Astrocyte (in vitro differentiated cells and primary cell): Measurements from ENCODE around the gene EIF4EBP2. TPM values are rescaled to one million over a fixed set of nuclear protein-coding genes. Genes with fewer than 3 reads are reported as not detected.

ENCODE experiments used
- DNase-seq: peaks from one replicate; pipeline ENCODE4 v3.0.0-alpha.2; 2010; ENCODE audit warnings: low read depth
- FAIRE-seq: peaks from 2 replicates; lab custom pipeline; 2011; peaks lifted over from hg19 to GRCh38; lab: Jason Lieb, UNC
- H2AFZ ChIP-seq: 2 replicates; pipeline ENCODE4 v1.6.0; 2012; ENCODE audit warnings: low read depth, low read length, inconsistent platforms
- H3K27ac ChIP-seq: 2 replicates; pipeline ENCODE4 v1.5.1; 2011; ENCODE audit warnings: low read depth, low read length, inconsistent platforms
- H3K27me3 ChIP-seq: 2 replicates; pipeline ENCODE4 v1.6.0; 2011; ENCODE audit warnings: low read length, inconsistent platforms; ENCODE audit not compliant: insufficient read depth
- H3K36me3 ChIP-seq: 2 replicates; pipeline ENCODE4 v1.5.1; 2011; ENCODE audit warnings: low read length, inconsistent platforms; ENCODE audit not compliant: insufficient read depth
- H3K4me1 ChIP-seq: 2 replicates; pipeline ENCODE4 v1.5.1; 2011; ENCODE audit warnings: low read length, inconsistent platforms; ENCODE audit not compliant: insufficient read depth
- H3K4me2 ChIP-seq: 2 replicates; pipeline ENCODE4 v1.6.0; 2012; ENCODE audit warnings: low read length, inconsistent platforms
- H3K4me3 ChIP-seq: 2 replicates; pipeline ENCODE4 v1.5.1; 2011; ENCODE audit warnings: low read depth, mild to moderate bottlenecking, low read length, inconsistent platforms; ENCODE audit not compliant: insufficient read depth
- H3K79me2 ChIP-seq: 2 replicates; pipeline ENCODE4 v1.6.0; 2012; ENCODE audit warnings: mild to moderate bottlenecking, low read length, inconsistent platforms; ENCODE audit not compliant: insufficient read depth
- H3K9ac ChIP-seq: 2 replicates; pipeline ENCODE4 v1.6.0; 2012; ENCODE audit warnings: mild to moderate bottlenecking, low read length, inconsistent platforms
- H3K9me3 ChIP-seq: 2 replicates; pipeline ENCODE4 v1.5.1; 2012; ENCODE audit warnings: low read depth, mild to moderate bottlenecking, low read length, inconsistent platforms; ENCODE audit not compliant: insufficient read depth
- H4K20me1 ChIP-seq: 2 replicates; pipeline ENCODE4 v1.6.0; 2012; ENCODE audit warnings: low read length, inconsistent platforms; ENCODE audit not compliant: insufficient read depth
- H3K27ac Mint-ChIP-seq: one replicate; pipeline ENCODE4 v1.8.0; 2021; ENCODE audit warnings: mild to moderate bottlenecking, mixed read lengths; ENCODE audit not compliant: unreplicated experiment
- H3K27me3 Mint-ChIP-seq: one replicate; pipeline ENCODE4 v1.8.0; 2021; ENCODE audit warnings: low read depth, mixed read lengths; ENCODE audit not compliant: unreplicated experiment
- H3K36me3 Mint-ChIP-seq: one replicate; pipeline ENCODE4 v1.8.0; 2021; ENCODE audit warnings: low read depth, mixed read lengths; ENCODE audit not compliant: unreplicated experiment
- H3K4me1 Mint-ChIP-seq: one replicate; pipeline ENCODE4 v1.8.0; 2021; ENCODE audit warnings: low read depth, mixed read lengths; ENCODE audit not compliant: unreplicated experiment
- H3K4me3 Mint-ChIP-seq: one replicate; pipeline ENCODE4 v1.8.0; 2021; ENCODE audit warnings: mild to moderate bottlenecking, moderate library complexity, mixed read lengths; ENCODE audit not compliant: unreplicated experiment
- H3K9me3 Mint-ChIP-seq: one replicate; pipeline ENCODE4 v1.8.0; 2021; ENCODE audit warnings: mild to moderate bottlenecking, mixed read lengths; ENCODE audit not compliant: unreplicated experiment
- CTCF ChIP-seq: IDR thresholded peaks from 2 replicates; pipeline ENCODE4 v1.5.1; 2011; ENCODE audit warnings: low read depth, mild to moderate bottlenecking, inconsistent platforms, low read length, moderate library complexity; ENCODE audit not compliant: insufficient read depth
- EZH2 ChIP-seq: IDR thresholded peaks from 2 replicates; pipeline ENCODE4 v1.6.1; 2012; ENCODE audit warnings: mild to moderate bottlenecking, low read length, inconsistent platforms; ENCODE audit not compliant: insufficient read depth
- total RNA-seq: library from RNA; stranded (reverse); gene quantifications from 2 replicates; pipeline ENCODE4 v1.2.1, GENCODE V29; 2021

Gene EIF4EBP2
- total RNA-seq, 1 donor from 2014 or later, result 74.0 TPM

- Mint-ChIP-seq H3K36me3 (no peaks in the 10 kb centered on the region), H3K4me1 (peaks cover 7% of the 10 kb centered on the region), H3K9me3 (peaks cover 1% of the 10 kb centered on the region), H3K4me3 (no peak overlapping the region), H3K27ac (no peak overlapping the region), H3K27me3 (peaks cover 36% of the 10 kb centered on the region)
- peaks cover 2% of the 10 kb centered on the region for H4K20me1 ChIP-seq
- no peak overlapping the region for H3K9ac ChIP-seq
- no peaks in the 10 kb centered on the region for H3K79me2 ChIP-seq
- DNase-seq (no peak), FAIRE-seq (no peak)
- no peak for TF ChIP-seq EZH2
- no peak for TF ChIP-seq CTCF
- H2AFZ ChIP-seq, result no peak overlapping the region
- H3K27me3 ChIP-seq, result peaks cover 5% of the 10 kb centered on the region
- H3K9me3 ChIP-seq, result no peaks in the 10 kb centered on the region
- H3K4me3 ChIP-seq, result no peak overlapping the region
- H3K27ac ChIP-seq, result no peak overlapping the region
- no peaks in the 10 kb centered on the region for H3K36me3 ChIP-seq
- peaks cover 10% of the 10 kb centered on the region for H3K4me1 ChIP-seq
- H3K4me2 ChIP-seq, result no peak overlapping the region
These were observed 52.2 kb downstream of the EIF4EBP2 start for GRCh38 chr10:70456164-70456563.

- no peaks in the 10 kb centered on the region for H3K79me2 ChIP-seq
- Mint-ChIP-seq H3K36me3 (no peaks in the 10 kb centered on the region), H3K27me3 (peaks cover 38% of the 10 kb centered on the region), H3K27ac (no peak overlapping the region), H3K9me3 (peaks cover 1% of the 10 kb centered on the region), H3K4me3 (peak overlapping the region; percentile 14), H3K4me1 (peaks cover 3% of the 10 kb centered on the region)
- H3K27ac ChIP-seq, result no peak overlapping the region
- H2AFZ ChIP-seq, result no peak overlapping the region
- no peaks in the 10 kb centered on the region for H3K9me3 ChIP-seq
- no peaks in the 10 kb centered on the region for H3K36me3 ChIP-seq
- H4K20me1 ChIP-seq, result peaks cover 4% of the 10 kb centered on the region
- DNase-seq, result no peak
- H3K4me1 ChIP-seq, result peaks cover 10% of the 10 kb centered on the region
- H3K27me3 ChIP-seq, result peaks cover 5% of the 10 kb centered on the region
- peak overlapping the region; percentile 44 for H3K9ac ChIP-seq
- no peak for TF ChIP-seq EZH2
- TF ChIP-seq CTCF, result no peak
- peak overlapping the region; percentile 81 for H3K4me2 ChIP-seq
- FAIRE-seq, result no peak
- H3K4me3 ChIP-seq, result peak overlapping the region; percentile 8
These were observed 53.9 kb downstream of the EIF4EBP2 start for GRCh38 chr10:70457759-70458305.

GRCh38 chr10:70458329-70459060, 54.5 kb downstream of the EIF4EBP2 start:
- Mint-ChIP-seq H3K36me3 (no peaks in the 10 kb centered on the region), H3K9me3 (peaks cover 1% of the 10 kb centered on the region), H3K4me1 (peaks cover 3% of the 10 kb centered on the region), H3K27ac (no peak overlapping the region), H3K27me3 (peaks cover 37% of the 10 kb centered on the region), H3K4me3 (no peak overlapping the region)
- Histone ChIP-seq H3K4me1 (peaks cover 10% of the 10 kb centered on the region), H3K36me3 (no peaks in the 10 kb centered on the region), H3K27me3 (peaks cover 5% of the 10 kb centered on the region), H3K9ac (peak overlapping the region; percentile 46), H3K9me3 (no peaks in the 10 kb centered on the region), H3K79me2 (no peaks in the 10 kb centered on the region), H3K4me3 (peak overlapping the region; percentile 8), H4K20me1 (peaks cover 4% of the 10 kb centered on the region), H3K4me2 (peak overlapping the region; percentile 81), H3K27ac (no peak overlapping the region), H2AFZ (peak overlapping the region; percentile 63)
- FAIRE-seq (no peak), DNase-seq (peak; percentile 68)
- TF ChIP-seq EZH2 (no peak), CTCF (no peak)
